ENCODE results near the gene MICAL2. TPM values are rescaled to one million over a fixed set of nuclear protein-coding genes. Genes with fewer than 3 reads are reported as not detected.

Gene MICAL2
- total and polyA plus RNA-seq, 2 of the 13 experiments (the other 11 are each of a cell fraction or from before 2014, with no cell fraction given): 0.78 to 1.1 TPM

DNA sequence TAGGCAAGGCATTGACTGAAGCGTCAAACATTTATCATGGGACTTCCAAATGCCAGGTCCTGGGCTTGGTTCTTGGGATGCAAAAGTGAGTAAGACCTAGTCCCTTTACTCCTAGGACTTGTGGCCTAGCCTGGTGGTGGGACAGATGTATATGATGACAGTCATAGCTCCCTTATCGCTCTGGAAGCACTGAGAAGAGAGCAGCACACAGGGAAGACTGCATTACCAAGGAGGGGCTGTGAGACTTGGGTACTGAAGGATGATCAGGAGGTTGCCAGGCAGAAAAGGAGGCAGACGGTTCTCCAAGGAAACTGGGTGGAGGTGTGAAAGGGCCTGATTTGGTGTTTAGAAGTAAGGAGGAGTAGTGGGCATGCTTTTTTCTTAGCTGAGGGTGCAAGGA lies 32.5 kb downstream of the MICAL2 start (continued):
- no peak for TF ChIP-seq KLF6 (CRISPR knock-in tag; IDR thresholded peaks at IDR 0.05)
- TF ChIP-seq ZNF737 (CRISPR knock-in tag; IDR thresholded peaks at IDR 0.05; ENCODE audit: borderline replicate concordance): no peak
- no peak for TF ChIP-seq IRF1 (CRISPR knock-in tag; IDR thresholded peaks at IDR 0.05; ENCODE audit: low read depth)
- no peak for TF ChIP-seq ZNF224 (CRISPR knock-in tag; IDR thresholded peaks at IDR 0.05)
- no peak for TF ChIP-seq IRX3 (CRISPR knock-in tag; IDR thresholded peaks at IDR 0.05; ENCODE audit: borderline replicate concordance, low read depth)
- TF ChIP-seq POGZ (CRISPR knock-in tag; IDR thresholded peaks at IDR 0.05): no peak
- TF ChIP-seq NFIC (IDR thresholded peaks at IDR 0.05; ENCODE audit: low read length): no peak

- no peak overlapping the region for H2AFZ ChIP-seq (ENCODE audit: low read length)
- no peak overlapping the region for H3K27ac ChIP-seq (ENCODE audit: extremely low read length, insufficient read depth, low read length)
- in situ Hi-C loops (cut with HindIII; ENCODE audit: extremely low pct_ligation_motif_present, low pct_unique_long_range_greater_than_20kb): no loop called here
- ChIA-PET CTCF (ENCODE audit: low intra/inter-chr PET ratio, low total read pairs) (no interaction called here), POLR2A (no interaction called here)
- no peak overlapping the region for H3K9ac ChIP-seq (ENCODE audit: insufficient read depth, low read depth, low read length)
- ATAC-seq: no peak
- FAIRE-seq: no peak
- BruUV-seq (replicated peaks): no TSS peak
- H3K79me2 ChIP-seq (ENCODE audit: insufficient read depth, low read length): no peaks in the 10 kb centered on the region
- H3K9me3 ChIP-seq (ENCODE audit: low read length): no peaks in the 10 kb centered on the region
- intact Hi-C loops (cut with micrococcal nuclease; ENCODE audit: unreplicated experiment): no loop called here
- WGBS (ENCODE audit: low lambda C conversion rate): 68% methylated on average over 7 of the region's 7 CpGs
- H3K36me3 ChIP-seq (replicated peaks in 1 of 2; ENCODE audit: control insufficient read depth in 1 of 2, insufficient read depth in 2 of 2, low read length in 2 of 2): no peaks in the 10 kb centered on the region
- peak; percentile 34 for DNase-seq (ENCODE audit: low spot score)
- H3K4me3 ChIP-seq (replicated peaks in 1 of 3; ENCODE audit: insufficient read depth in 1 of 3, low read depth in 2 of 3, low read length in 3 of 3): no peak overlapping the region
- no peaks in the 10 kb centered on the region for H3K27me3 ChIP-seq (ENCODE audit: control insufficient read depth in 1 of 2, insufficient read depth in 2 of 2, low read length in 2 of 2)
- no peaks in the 10 kb centered on the region for H4K20me1 ChIP-seq (ENCODE audit: insufficient read depth, low read length)
- H3K4me2 ChIP-seq (ENCODE audit: low read depth, low read length): no peak overlapping the region
- H3K4me1 ChIP-seq (ENCODE audit: insufficient read depth, low read length): peaks cover 31% of the 10 kb centered on the region
- TF ChIP-seq ZBTB37 (CRISPR knock-in tag; IDR thresholded peaks at IDR 0.05): no peak
- TF ChIP-seq, protein P1, sequence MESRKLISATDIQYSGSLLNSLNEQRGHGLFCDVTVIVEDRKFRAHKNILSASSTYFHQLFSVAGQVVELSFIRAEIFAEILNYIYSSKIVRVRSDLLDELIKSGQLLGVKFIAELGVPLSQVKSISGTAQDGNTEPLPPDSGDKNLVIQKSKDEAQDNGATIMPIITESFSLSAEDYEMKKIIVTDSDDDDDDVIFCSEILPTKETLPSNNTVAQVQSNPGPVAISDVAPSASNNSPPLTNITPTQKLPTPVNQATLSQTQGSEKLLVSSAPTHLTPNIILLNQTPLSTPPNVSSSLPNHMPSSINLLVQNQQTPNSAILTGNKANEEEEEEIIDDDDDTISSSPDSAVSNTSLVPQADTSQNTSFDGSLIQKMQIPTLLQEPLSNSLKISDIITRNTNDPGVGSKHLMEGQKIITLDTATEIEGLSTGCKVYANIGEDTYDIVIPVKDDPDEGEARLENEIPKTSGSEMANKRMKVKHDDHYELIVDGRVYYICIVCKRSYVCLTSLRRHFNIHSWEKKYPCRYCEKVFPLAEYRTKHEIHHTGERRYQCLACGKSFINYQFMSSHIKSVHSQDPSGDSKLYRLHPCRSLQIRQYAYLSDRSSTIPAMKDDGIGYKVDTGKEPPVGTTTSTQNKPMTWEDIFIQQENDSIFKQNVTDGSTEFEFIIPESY (CRISPR knock-in tag; IDR thresholded peaks at IDR 0.05): 0 out of 2 replicates have a peak, but pooled peaks have one; percentile 57
- TF ChIP-seq RBAK (CRISPR knock-in tag; IDR thresholded peaks at IDR 0.05): no peak
- 0 out of 2 replicates have a peak, but pooled peaks have one; percentile 12 for TF ChIP-seq SP5 (CRISPR knock-in tag; IDR thresholded peaks at IDR 0.05; ENCODE audit: borderline replicate concordance, low read depth)
- TF ChIP-seq, protein P2, sequence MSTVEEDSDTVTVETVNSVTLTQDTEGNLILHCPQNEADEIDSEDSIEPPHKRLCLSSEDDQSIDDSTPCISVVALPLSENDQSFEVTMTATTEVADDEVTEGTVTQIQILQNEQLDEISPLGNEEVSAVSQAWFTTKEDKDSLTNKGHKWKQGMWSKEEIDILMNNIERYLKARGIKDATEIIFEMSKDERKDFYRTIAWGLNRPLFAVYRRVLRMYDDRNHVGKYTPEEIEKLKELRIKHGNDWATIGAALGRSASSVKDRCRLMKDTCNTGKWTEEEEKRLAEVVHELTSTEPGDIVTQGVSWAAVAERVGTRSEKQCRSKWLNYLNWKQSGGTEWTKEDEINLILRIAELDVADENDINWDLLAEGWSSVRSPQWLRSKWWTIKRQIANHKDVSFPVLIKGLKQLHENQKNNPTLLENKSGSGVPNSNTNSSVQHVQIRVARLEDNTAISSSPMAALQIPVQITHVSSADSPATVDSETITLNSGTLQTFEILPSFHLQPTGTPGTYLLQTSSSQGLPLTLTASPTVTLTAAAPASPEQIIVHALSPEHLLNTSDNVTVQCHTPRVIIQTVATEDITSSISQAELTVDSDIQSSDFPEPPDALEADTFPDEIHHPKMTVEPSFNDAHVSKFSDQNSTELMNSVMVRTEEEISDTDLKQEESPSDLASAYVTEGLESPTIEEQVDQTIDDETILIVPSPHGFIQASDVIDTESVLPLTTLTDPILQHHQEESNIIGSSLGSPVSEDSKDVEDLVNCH (CRISPR knock-in tag; IDR thresholded peaks at IDR 0.05): no peak
- TF ChIP-seq KLF9 (CRISPR knock-in tag; IDR thresholded peaks at IDR 0.05; ENCODE audit: low read depth): no peak
- TF ChIP-seq ZSCAN5A (CRISPR knock-in tag; IDR thresholded peaks at IDR 0.05; ENCODE audit: borderline replicate concordance): no peak
Measured at GRCh38 chr11:12143461-12144258, 33.3 kb downstream of the MICAL2 start.
